ENCODE measurements around the gene SYNJ2. TPM values are rescaled to one million over a fixed set of nuclear protein-coding genes. Genes with fewer than 3 reads are reported as not detected.
A peak's percentile ranks its signal among the peaks of the same experiment; 100 is the strongest.

The SYNJ2 gene
- total and polyA plus RNA-seq, 11 donors: 7.5 to 27.0 (median 18.2) TPM

DNA sequence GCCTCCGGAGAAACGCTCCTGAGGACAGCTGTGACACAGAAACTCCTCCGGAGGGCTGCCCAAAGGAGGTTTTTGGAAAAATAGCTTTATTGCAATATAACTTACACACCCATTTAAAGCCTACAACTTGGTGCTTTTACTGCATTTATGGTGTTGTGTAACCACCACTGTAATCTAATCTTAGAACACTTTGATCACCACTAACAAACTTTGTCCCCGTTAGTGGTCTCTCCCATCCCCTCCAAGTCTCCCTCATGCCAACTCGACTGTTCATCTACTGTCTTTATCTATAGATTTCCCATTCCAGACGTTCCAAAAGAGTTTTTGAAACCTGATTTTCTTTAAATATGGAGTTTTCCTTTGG is 62.8 kb downstream of the SYNJ2 start:
- Histone ChIP-seq H3K4me1 (peaks cover 7 to 65% (median 35%) of the 10 kb centered on the region in 12 donors), H3K4me3 (peak overlapping the region in 7 of 12 donors; percentile 26 to 54 (median 46)), H3K36me3 (peaks cover 0 to 21% (median under 1%) of the 10 kb centered on the region in 9 donors), H3K27me3 (no peaks in the 10 kb centered on the region), H3K27ac (peak overlapping the region; percentile 84 to 98 (median 92)), H3K9me3 (no peaks in the 10 kb centered on the region)
- 43 to 57% (median 54%) methylated on average over 6 of the region's 6 CpGs for WGBS, 4 donors
- ATAC-seq (no peak), DNase-seq (no peak)
- intact Hi-C loops (cut with DNase I): loop anchor here in 2 of 10 donors (5.0 kb wide), 2 partner anchors 37 to 62 kb away; partner anchors contain the start of gene SYNJ2 (in 2 of the 2)
- TF ChIP-seq POLR2A (IDR thresholded peaks at IDR 0.05) (no peak), CTCF (IDR thresholded peaks at IDR 0.05) (no peak)

GRCh38 chr6:158046201-158047126 is 64.8 kb downstream of the SYNJ2 start:
- H3K36me3 ChIP-seq: peaks cover 0 to 27% (median 7%) of the 10 kb centered on the region in 9 donors
- H3K9me3 ChIP-seq: no peaks in the 10 kb centered on the region
- H3K27me3 ChIP-seq: no peaks in the 10 kb centered on the region
- 80 to 87% (median 85%) methylated on average over 20 of the region's 20 CpGs for WGBS, 4 donors
- ATAC-seq (no peak), DNase-seq (peak in 2 of 5 donors; percentile 3 to 16)
- H3K27ac ChIP-seq: peak overlapping the region in 5 of 12 donors; percentile 1 to 97 (median 41)
- H3K4me1 ChIP-seq: peaks cover 0 to 52% (median 18%) of the 10 kb centered on the region in 12 donors
- intact Hi-C loops (cut with DNase I): no loop called here
- TF ChIP-seq CTCF (IDR thresholded peaks at IDR 0.05) (no peak), POLR2A (IDR thresholded peaks at IDR 0.05) (no peak)
- H3K4me3 ChIP-seq: no peak overlapping the region

DNA sequence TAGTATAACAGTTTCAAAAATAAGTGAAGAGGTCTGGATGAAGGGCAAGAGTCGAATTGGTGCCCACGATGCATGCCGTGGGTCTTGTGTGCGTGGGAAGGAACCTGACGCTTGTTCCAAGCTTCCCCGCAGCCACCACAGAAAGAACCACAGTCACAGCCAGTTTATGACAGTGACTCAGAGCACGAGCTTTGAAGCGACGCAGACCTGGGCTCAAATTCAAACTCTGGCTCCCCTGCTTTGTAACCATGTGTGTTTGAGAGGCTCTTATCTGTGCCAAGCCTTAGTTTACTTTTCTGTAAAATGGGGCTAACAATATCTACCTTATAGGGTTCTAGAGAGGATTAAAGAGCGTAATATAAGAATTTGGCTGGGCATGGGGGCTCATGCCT is 65.5 kb downstream of the SYNJ2 start:
- H3K36me3 ChIP-seq: peaks cover 0 to 27% (median 7%) of the 10 kb centered on the region in 9 donors
- H3K9me3 ChIP-seq: no peaks in the 10 kb centered on the region
- H3K4me1 ChIP-seq: peaks cover 0 to 45% (median 12%) of the 10 kb centered on the region in 12 donors
- no peak for ATAC-seq
- TF ChIP-seq CTCF (IDR thresholded peaks at IDR 0.05): no peak
- peak in 1 of 2 donors; percentile 7 for TF ChIP-seq POLR2A (IDR thresholded peaks at IDR 0.05)
- no peaks in the 10 kb centered on the region for H3K27me3 ChIP-seq
- H3K27ac ChIP-seq: peak overlapping the region in 5 of 12 donors; percentile 1 to 97 (median 41)
- no peak overlapping the region for H3K4me3 ChIP-seq
- 70 to 79% (median 74%) methylated on average over 10 of the region's 10 CpGs for WGBS, 4 donors
- intact Hi-C loops (cut with DNase I): no loop called here
- peak in 2 of 5 donors; percentile 55 to 68 for DNase-seq

All from heart left ventricle (tissue), 16 donors.